DND-41 (cell line): ENCODE results near the gene MCUB.

ENCODE experiments used
- ATAC-seq: fragments of 200-7000 bp; cut with Tn5 transposase; 3 replicates; pipeline ENCODE4 v1.9.1; 2021; ENCODE audit warnings: low read depth; ENCODE audit not compliant: insufficient read depth
- DNase-seq: peaks from one replicate; pipeline ENCODE4 v3.0.0-alpha.2; 2020
- H2AFZ ChIP-seq: 2 replicates; pipeline ENCODE4 v1.6.0; 2012; ENCODE audit warnings: low read depth, low read length
- H3K27ac ChIP-seq: 2 replicates; pipeline ENCODE4 v1.5.1; 2012; ENCODE audit warnings: low read length, inconsistent platforms
- H3K27me3 ChIP-seq: fragments of 200-600 bp; sonication (generic); 2 replicates; pipeline ENCODE4 v1.6.0; 2012; ENCODE audit warnings: low read length, mild to moderate bottlenecking, inconsistent platforms; ENCODE audit not compliant: insufficient read depth, poor library complexity
- H3K36me3 ChIP-seq: 2 replicates; pipeline ENCODE4 v1.5.1; 2012; ENCODE audit warnings: low read length, inconsistent platforms; ENCODE audit not compliant: insufficient read depth
- H3K4me1 ChIP-seq: 2 replicates; pipeline ENCODE4 v1.5.1; 2012; ENCODE audit warnings: mild to moderate bottlenecking, low read length; ENCODE audit not compliant: insufficient read depth
- H3K4me2 ChIP-seq: 2 replicates; pipeline ENCODE4 v1.6.0; 2012; ENCODE audit warnings: mild to moderate bottlenecking, moderate library complexity, low read length, inconsistent platforms; ENCODE audit not compliant: insufficient read depth
- H3K4me3 ChIP-seq, 2 experiments: fragments of 200-600 bp in 1 of 2; shearing (Covaris generic) in 1 of 2; 2 replicates each; pipeline ENCODE4 v1.5.1; 2012 to 2016; ENCODE audit warnings: inconsistent platforms in 2 of 2, low read length in 2 of 2, mild to moderate bottlenecking in 2 of 2, low read depth in 1 of 2, moderate library complexity in 1 of 2
- H3K79me2 ChIP-seq: 2 replicates; pipeline ENCODE4 v1.6.0; 2012; ENCODE audit warnings: low read length, inconsistent platforms; ENCODE audit not compliant: insufficient read depth
- H3K9ac ChIP-seq: 2 replicates; pipeline ENCODE4 v1.6.0; 2012; ENCODE audit warnings: low read depth, mild to moderate bottlenecking, inconsistent platforms, low read length, moderate library complexity
- H3K9me3 ChIP-seq: 2 replicates; pipeline ENCODE4 v1.5.1; 2012; ENCODE audit warnings: low read length, moderate library complexity, mild to moderate bottlenecking, inconsistent platforms; ENCODE audit not compliant: insufficient read depth, severe bottlenecking
- H4K20me1 ChIP-seq: 2 replicates; pipeline ENCODE4 v1.6.0; 2012; ENCODE audit warnings: low read length; ENCODE audit not compliant: insufficient read depth
- EZH2 ChIP-seq: IDR thresholded peaks from 3 replicates; pipeline ENCODE4 v1.6.1; 2012; ENCODE audit warnings: borderline replicate concordance, low read depth, mild to moderate bottlenecking, moderate library complexity, low read length, inconsistent platforms; ENCODE audit not compliant: severe bottlenecking
- TF ChIP-seq, protein P1 (sequence below): IDR thresholded peaks from 2 replicates; pipeline ENCODE4 v1.5.1; 2012; ENCODE audit warnings: borderline replicate concordance, low read length, moderate library complexity, mild to moderate bottlenecking; ENCODE audit not compliant: poor library complexity, severe bottlenecking; ENCODE audit errors: extremely low read depth

Gene MCUB

GRCh38 chr4:109648997-109649575 is 89.0 kb downstream of the MCUB start:
- Histone ChIP-seq H3K4me2 (no peak overlapping the region), H4K20me1 (no peaks in the 10 kb centered on the region), H3K79me2 (peaks cover 28% of the 10 kb centered on the region), H3K4me1 (peaks cover 18% of the 10 kb centered on the region), H3K4me3 (no peak overlapping the region), H3K9ac (no peak overlapping the region), H2AFZ (no peak overlapping the region), H3K27me3 (no peaks in the 10 kb centered on the region), H3K27ac (no peak overlapping the region; the same call in 1 of the 2 replicates), H3K36me3 (peaks cover 6% of the 10 kb centered on the region; the same call in 1 of the 2 replicates), H3K9me3 (peaks cover 8% of the 10 kb centered on the region)
- ATAC-seq: no peak
- DNase-seq: no peak
- TF ChIP-seq EZH2: no peak
- TF ChIP-seq, protein P1, sequence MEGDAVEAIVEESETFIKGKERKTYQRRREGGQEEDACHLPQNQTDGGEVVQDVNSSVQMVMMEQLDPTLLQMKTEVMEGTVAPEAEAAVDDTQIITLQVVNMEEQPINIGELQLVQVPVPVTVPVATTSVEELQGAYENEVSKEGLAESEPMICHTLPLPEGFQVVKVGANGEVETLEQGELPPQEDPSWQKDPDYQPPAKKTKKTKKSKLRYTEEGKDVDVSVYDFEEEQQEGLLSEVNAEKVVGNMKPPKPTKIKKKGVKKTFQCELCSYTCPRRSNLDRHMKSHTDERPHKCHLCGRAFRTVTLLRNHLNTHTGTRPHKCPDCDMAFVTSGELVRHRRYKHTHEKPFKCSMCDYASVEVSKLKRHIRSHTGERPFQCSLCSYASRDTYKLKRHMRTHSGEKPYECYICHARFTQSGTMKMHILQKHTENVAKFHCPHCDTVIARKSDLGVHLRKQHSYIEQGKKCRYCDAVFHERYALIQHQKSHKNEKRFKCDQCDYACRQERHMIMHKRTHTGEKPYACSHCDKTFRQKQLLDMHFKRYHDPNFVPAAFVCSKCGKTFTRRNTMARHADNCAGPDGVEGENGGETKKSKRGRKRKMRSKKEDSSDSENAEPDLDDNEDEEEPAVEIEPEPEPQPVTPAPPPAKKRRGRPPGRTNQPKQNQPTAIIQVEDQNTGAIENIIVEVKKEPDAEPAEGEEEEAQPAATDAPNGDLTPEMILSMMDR: no peak

DNA sequence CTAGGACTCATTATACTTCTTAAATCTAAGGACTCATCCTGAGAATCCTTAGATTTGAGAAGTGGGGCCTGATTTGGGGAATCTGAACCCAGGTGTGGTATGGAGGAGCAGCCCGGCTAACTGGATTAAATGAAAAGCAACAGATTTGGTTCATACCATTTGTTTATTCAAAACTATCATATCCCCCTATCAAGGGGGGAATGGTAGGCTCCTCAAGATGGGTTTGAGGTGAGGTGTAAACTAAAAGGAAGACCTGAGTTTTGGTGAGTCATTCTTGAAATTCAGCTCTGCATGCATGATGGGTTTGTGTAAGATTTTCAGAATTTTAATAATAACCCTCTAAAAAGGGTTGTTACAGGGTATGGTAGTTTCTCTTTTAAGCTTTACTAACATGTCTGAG is 89.8 kb downstream of the MCUB start:
- ATAC-seq (no peak), DNase-seq (no peak)
- Histone ChIP-seq H3K79me2 (peaks cover 28% of the 10 kb centered on the region), H2AFZ (no peak overlapping the region), H3K9me3 (peaks cover 8% of the 10 kb centered on the region), H3K4me3 (no peak overlapping the region), H4K20me1 (no peaks in the 10 kb centered on the region), H3K4me2 (no peak overlapping the region), H3K4me1 (peaks cover 18% of the 10 kb centered on the region), H3K27ac (no peak overlapping the region), H3K36me3 (peaks cover 6% of the 10 kb centered on the region; the same call in 1 of the 2 replicates), H3K27me3 (no peaks in the 10 kb centered on the region), H3K9ac (no peak overlapping the region)
- no peak for TF ChIP-seq EZH2
- TF ChIP-seq, protein P1: no peak

- H3K36me3 ChIP-seq: peaks cover 6% of the 10 kb centered on the region; the same call in 1 of the 2 replicates
- H3K4me1 ChIP-seq: no peaks in the 10 kb centered on the region
- DNase-seq (no peak), ATAC-seq (no peak)
- peaks cover 3% of the 10 kb centered on the region; the same call in 1 of the 2 replicates for H4K20me1 ChIP-seq
- peaks cover 25% of the 10 kb centered on the region for H3K79me2 ChIP-seq
- H3K4me3 ChIP-seq: no peak overlapping the region
- H3K27ac ChIP-seq: no peak overlapping the region
- H3K27me3 ChIP-seq: no peaks in the 10 kb centered on the region
- no peak overlapping the region for H3K9ac ChIP-seq
- no peak overlapping the region for H2AFZ ChIP-seq
- no peak overlapping the region for H3K4me2 ChIP-seq
- H3K9me3 ChIP-seq: peaks cover 3% of the 10 kb centered on the region
- TF ChIP-seq, protein P1: no peak
- TF ChIP-seq EZH2: no peak
These were observed 95.3 kb downstream of the MCUB start for GRCh38 chr4:109655396-109655795.
